Activated T-helper 9 cell treated with anti-CD3 and anti-CD28 coated beads, Interleukin-2, amount 50 U/mL, for 16 hours (primary cell): ENCODE measurements around the gene SGMS2.
A peak's percentile ranks its signal among the peaks of the same experiment; 100 is the strongest.
"Not testable (repeated sequence)": the region's sequence is repeated elsewhere in the genome, so short reads cannot be mapped to it uniquely, and the experiment has no call there.

Experiments
- DNase-seq: peaks from one replicate; pipeline ENCODE4 v3.0.0-alpha.2; 2020; ENCODE audit warnings: low read depth

The SGMS2 gene

GRCh38 chr4:107913283-107913899 is 88.7 kb downstream of the SGMS2 start:
- no peak for DNase-seq

- DNase-seq, result no peak
Observed at GRCh38 chr4:107915220-107915619, 90.5 kb downstream of the SGMS2 start.

- no peak for DNase-seq
Observed at GRCh38 chr4:107916623-107917022, 91.9 kb downstream of the SGMS2 start.

GRCh38 chr4:107917500-107917899 is 92.8 kb downstream of the SGMS2 start:
- DNase-seq, result no peak

GRCh38 chr4:107922486-107923473 is 98.0 kb downstream of the SGMS2 start:
- no peak for DNase-seq

GRCh38 chr4:107925713-107926112 is 101.0 kb downstream of the SGMS2 start:
- not testable (repeated sequence) for DNase-seq

- not testable (repeated sequence) for DNase-seq
Observed at GRCh38 chr4:107926875-107927274, 102.1 kb downstream of the SGMS2 start.

- peak; percentile 71 for DNase-seq
Observed at GRCh38 chr4:107930821-107931774, 106.4 kb downstream of the SGMS2 start, which contains the start of gene CYP2U1. CYP2U1 (plus strand) TSS chr4:107931549; CDS start chr4:107931644, 95 bp downstream.

GRCh38 chr4:107931775-107932321 is 107.1 kb downstream of the SGMS2 start:
- peak; percentile 21 for DNase-seq

GRCh38 chr4:107935246-107935645 is 110.5 kb downstream of the SGMS2 start:
- DNase-seq, result no peak

- DNase-seq, result no peak
Observed at GRCh38 chr4:107937040-107937439, 112.3 kb downstream of the SGMS2 start.

- DNase-seq, result no peak
Observed at GRCh38 chr4:107939307-107939706, 114.6 kb downstream of the SGMS2 start.

- DNase-seq, result no peak
Observed at GRCh38 chr4:107945809-107946208, 121.1 kb downstream of the SGMS2 start.

- DNase-seq, result no peak
Observed at GRCh38 chr4:107950746-107951540, 126.2 kb downstream of the SGMS2 start.

GRCh38 chr4:107951551-107951950 is 126.8 kb downstream of the SGMS2 start:
- DNase-seq, result no peak

GRCh38 chr4:107956011-107956410 is 131.3 kb downstream of the SGMS2 start:
- DNase-seq, result no peak
